ENCODE results near the gene MOSMO. TPM values are rescaled to one million over a fixed set of nuclear protein-coding genes. Genes with fewer than 3 reads are reported as not detected.

The MOSMO gene
- total and polyA plus RNA-seq, 2 donors (not counting 3 experiments of a cell fraction or from before 2014, with no cell fraction given), result 15.9 to 22.0 TPM

- DNase-seq (ENCODE audit: low read depth, low spot score) (no peak), FAIRE-seq (no peak)
- H3K36me3 ChIP-seq (ENCODE audit: control insufficient read depth in 2 of 2, extremely low read depth in 1 of 2, insufficient read depth in 2 of 2, low read length in 2 of 2), result no peaks in the 10 kb centered on the region
- H3K9ac ChIP-seq (replicated peaks; ENCODE audit: extremely low read depth, insufficient read depth, low read length), result no peak overlapping the region
- H3K4me2 ChIP-seq (ENCODE audit: insufficient read depth, low read length), result no peak overlapping the region
- H3K4me1 ChIP-seq (ENCODE audit: control insufficient read depth, extremely low read depth, insufficient read depth, low read length), result no peaks in the 10 kb centered on the region
- ChIA-PET CTCF (interaction anchor here (0.7 to 1.0 kb wide), 3 partner anchors 21 to 68 kb away, joined by 3 read pairs; no protein-coding TSS in a partner anchor), POLR2A (no interaction called here)
- no peaks in the 10 kb centered on the region for H3K9me3 ChIP-seq (replicated peaks; ENCODE audit: control insufficient read depth, insufficient read depth, low read length)
- no peaks in the 10 kb centered on the region for H3K27me3 ChIP-seq (ENCODE audit: control insufficient read depth in 2 of 2, insufficient read depth in 2 of 2, low read length in 2 of 2)
- H4K20me1 ChIP-seq (replicated peaks; ENCODE audit: control insufficient read depth, extremely low read depth, insufficient read depth, low read length), result no peaks in the 10 kb centered on the region
- dilution Hi-C loops (cut with MboI; ENCODE audit: extremely low pct_ligation_motif_present, low sequenced_read_pairs), result no loop called here
- no peak overlapping the region for H3K27ac ChIP-seq (ENCODE audit: insufficient read depth, low read depth, low read length)
- no TSS peak for BruUV-seq (replicated peaks)
- intact Hi-C loops (cut with micrococcal nuclease), result loop anchor here (5.0 kb wide), 1 partner anchor 52 kb away; no protein-coding TSS in a partner anchor
- no peak overlapping the region for H3K4me3 ChIP-seq (replicated peaks in 1 of 3; ENCODE audit: insufficient read depth in 1 of 3, low read depth in 1 of 3, low read length in 3 of 3)
- no peak for TF ChIP-seq POLR2AphosphoS5 (IDR thresholded peaks at IDR 0.05; ENCODE audit: insufficient read depth, low read depth, low read length)
- TF ChIP-seq EZH2 (IDR thresholded peaks at IDR 0.05; ENCODE audit: borderline replicate concordance, low read depth, low read length, severe bottlenecking), result no peak
- TF ChIP-seq JUN (IDR thresholded peaks at IDR 0.05; ENCODE audit: borderline replicate concordance, insufficient read depth, insufficient read length, low read depth), result no peak
- TF ChIP-seq CTCF (IDR thresholded peaks at IDR 0.05; ENCODE audit: extremely low read depth in 1 of 2, insufficient read depth in 1 of 2, low read depth in 1 of 2, low read length in 2 of 2), result no peak
- no peak for TF ChIP-seq GATA2 (IDR thresholded peaks at IDR 0.05; ENCODE audit: insufficient read depth, insufficient read length, low read depth, low read length)
- TF ChIP-seq POLR2A (IDR thresholded peaks at IDR 0.05; ENCODE audit: low read depth, low read length), result no peak
- no peak for TF ChIP-seq MAX (IDR thresholded peaks at IDR 0.05; ENCODE audit: insufficient read depth, insufficient read length)
- TF ChIP-seq MYC (IDR thresholded peaks at IDR 0.05; ENCODE audit: low read depth, low read length), result no peak
- no peak for TF ChIP-seq FOS (IDR thresholded peaks at IDR 0.05; ENCODE audit: borderline replicate concordance, insufficient read depth, low read length)
- no peaks in the 10 kb centered on the region for H3K9me1 ChIP-seq (replicated peaks; ENCODE audit: control insufficient read depth, extremely low read depth, insufficient read depth, low read length)
- H3K79me2 ChIP-seq (ENCODE audit: control insufficient read depth, insufficient read depth, low read length), result no peaks in the 10 kb centered on the region
- no peak overlapping the region for H2AFZ ChIP-seq (ENCODE audit: low read depth, low read length)
Measured at GRCh38 chr16:22120440-22120839, 112.5 kb downstream of the MOSMO start.

Data from endothelial cell of umbilical vein (primary cell).